ENCODE measurements around the gene MAS1L.

GRCh38 chr6:29507319-29507718 is 19.6 kb upstream of the MAS1L start:
- TF ChIP-seq CTCF (IDR thresholded peaks at IDR 0.05) (no peak), POLR2AphosphoS5 (IDR thresholded peaks at IDR 0.05; ENCODE audit: insufficient read depth in 1 of 2, low read depth in 1 of 2) (no peak), POLR2A (IDR thresholded peaks at IDR 0.05) (no peak)

All from vagina (tissue), 2 donors.